T-cell (primary cell): ENCODE measurements around the gene ABHD16A. TPM values are rescaled to one million over a fixed set of nuclear protein-coding genes. Genes with fewer than 3 reads are reported as not detected.

Experiments used
- ATAC-seq, 4 experiments: fragments of 200-7000 bp in 3 of 4; fragments of 150-1000 bp in 1 of 4; cut with Tn5 transposase; replicated peaks in 1 of 4; 1 replicate in 3 of 4; 2 replicates in 1 of 4; pipeline ENCODE4 v1.10.0; 2021; ENCODE audit warnings: moderate library complexity in 3 of 4, mild to moderate bottlenecking in 2 of 4, moderate number of reproducible peaks in 1 of 4
- CTCF ChIA-PET, 2 donors: fragments of 300-600 bp; sonication (Branson Sonifier 250); formaldehyde crosslinking; loops; one replicate each; lab custom pipeline; 2022; ENCODE audit warnings: antibody characterized with exemption in 2 of 2; lab: Charles Lee
- POLR2A ChIA-PET, 2 donors: fragments of 300-600 bp; sonication (Branson Sonifier 250); formaldehyde crosslinking; loops; one replicate each; lab custom pipeline; 2022; ENCODE audit warnings: antibody characterized with exemption in 2 of 2; lab: Charles Lee
- DNase-seq, 35 experiments: peaks; one replicate each; pipeline versions ENCODE4 v3.0.0 to v3.0.0-alpha.2; 2013 to 2023
- H3K27ac ChIP-seq: one replicate; pipeline ENCODE4 v1.5.1; 2013; ENCODE audit warnings: low read length
- H3K27me3 ChIP-seq, 2 experiments: replicated peaks in 1 of 2; 1 replicate in 1 of 2; 2 replicates in 1 of 2; pipeline versions ENCODE4 v1.6.1 to v1.7.0; 2013; ENCODE audit warnings: low read length in 1 of 2, mixed read lengths in 1 of 2; ENCODE audit not compliant: control insufficient read depth in 2 of 2, insufficient read depth in 2 of 2; ENCODE audit errors: extremely low read depth in 1 of 2
- H3K36me3 ChIP-seq, 2 donors: 1 replicate in 1 of 2; 2 replicates in 1 of 2; pipeline versions ENCODE4 v1.6.1 to v1.7.0; 2013; ENCODE audit warnings: low read length in 1 of 2; ENCODE audit not compliant: control insufficient read depth in 2 of 2, insufficient read depth in 1 of 2; ENCODE audit errors: extremely low read depth in 1 of 2
- H3K4me1 ChIP-seq, 2 experiments: 1 replicate in 1 of 2; 2 replicates in 1 of 2; pipeline versions ENCODE4 v1.6.1 to v1.7.0; 2013; ENCODE audit warnings: low read length in 2 of 2, mixed read lengths in 1 of 2; ENCODE audit not compliant: insufficient read depth in 2 of 2, control insufficient read depth in 1 of 2; ENCODE audit errors: extremely low read depth in 1 of 2
- H3K4me3 ChIP-seq, 2 donors: 1 replicate in 1 of 2; 2 replicates in 1 of 2; pipeline versions ENCODE4 v1.5.1 to v1.7.0; 2013; ENCODE audit warnings: mild to moderate bottlenecking in 2 of 2, low read length in 1 of 2, moderate library complexity in 1 of 2; ENCODE audit not compliant: control insufficient read depth in 1 of 2; ENCODE audit errors: extremely low read depth in 1 of 2
- H3K9me3 ChIP-seq: 2 replicates; pipeline ENCODE4 v1.7.0; 2013
- H3K27ac Mint-ChIP-seq, 2 donors: one replicate each; pipeline ENCODE4 v1.8.0; 2020 to 2021; ENCODE audit warnings: mild to moderate bottlenecking in 2 of 2, mixed read lengths in 2 of 2
- H3K27me3 Mint-ChIP-seq, 2 donors: one replicate each; pipeline ENCODE4 v1.8.0; 2021 to 2022; ENCODE audit warnings: mixed read lengths in 2 of 2
- H3K36me3 Mint-ChIP-seq: one replicate; pipeline ENCODE4 v1.8.0; 2021; ENCODE audit warnings: mixed read lengths
- H3K4me1 Mint-ChIP-seq, 3 donors: one replicate each; pipeline ENCODE4 v1.8.0; 2020 to 2022; ENCODE audit warnings: mixed read lengths in 3 of 3, mild to moderate bottlenecking in 1 of 3
- H3K4me3 Mint-ChIP-seq, 3 donors: one replicate each; pipeline ENCODE4 v1.8.0; 2020 to 2022; ENCODE audit warnings: mild to moderate bottlenecking in 3 of 3, mixed read lengths in 3 of 3, moderate library complexity in 3 of 3
- H3K9me3 Mint-ChIP-seq, 3 donors: one replicate each; pipeline ENCODE4 v1.8.0; 2020 to 2022; ENCODE audit warnings: mixed read lengths in 3 of 3
- WGBS: methylation state at CpG from one replicate; pipeline ENCODE4 v1.1.5; 2013; ENCODE audit warnings: missing lambda C conversion rate; ENCODE audit not compliant: insufficient coverage; 5-methylcytosine and 5-hydroxymethylcytosine counted together
- total RNA-seq, 35 experiments: library from RNA in 6 of 35; stranded (reverse) in 6 of 35; fragments of 120-200 nt in 1 of 35; gene quantifications; one replicate each; pipeline versions ENCODE4 v1.2.1 to v1.2.4 and lab custom pipeline; 2013 to 2026

ABHD16A gene
- total RNA-seq, 5 donors from 2014 or later (not counting 1 experiment from before 2014, with no cell fraction given) = 58.2 to 74.4 (median 61.2) TPM

DNA sequence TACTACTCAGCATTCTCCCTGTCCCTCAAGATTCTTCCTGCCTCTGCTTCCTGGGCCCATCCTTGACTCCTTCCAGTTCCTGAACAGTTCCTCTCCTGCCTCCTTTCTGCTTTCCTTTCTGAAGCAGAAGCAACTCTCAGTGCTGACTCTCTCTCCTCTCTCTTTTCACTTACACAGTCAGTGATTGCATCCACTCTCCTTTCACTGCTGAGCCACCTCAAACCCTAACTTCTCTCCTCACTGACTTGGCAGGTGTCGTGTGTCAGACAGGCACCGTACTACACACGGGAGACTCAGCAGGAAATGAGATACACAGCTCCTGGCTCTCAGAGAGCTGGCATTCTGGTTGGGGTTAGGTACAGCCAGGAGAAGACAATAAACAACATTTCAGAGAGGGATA is 5.6 kb downstream of the ABHD16A start:
- no peaks in the 10 kb centered on the region for H3K9me3 Mint-ChIP-seq
- CTCF ChIA-PET = interaction anchor here in 1 of 2 donors (0.6 kb wide), 1 partner anchor 261 kb away, joined by 3 read pairs; no protein-coding TSS in a partner anchor
- no peak overlapping the region for H3K27ac ChIP-seq
- H3K27ac Mint-ChIP-seq = peak overlapping the region; percentile 66 to 74
- no peaks in the 10 kb centered on the region for H3K9me3 ChIP-seq
- peaks cover 23 to 48% of the 10 kb centered on the region in 2 donors for H3K36me3 ChIP-seq
- DNase-seq (no peak), ATAC-seq (no peak)
- POLR2A ChIA-PET = interaction anchor here (0.6 kb wide), 2 partner anchors 183 to 318 kb away, joined by 3 to 5 read pairs; no protein-coding TSS in a partner anchor
- peaks cover 9 to 23% of the 10 kb centered on the region in 2 experiments for H3K4me1 ChIP-seq
- no CpG with 5 or more reads among the region's 3 CpGs for WGBS
- H3K27me3 Mint-ChIP-seq = no peaks in the 10 kb centered on the region
- no peak overlapping the region for H3K4me3 Mint-ChIP-seq
- H3K27me3 ChIP-seq = no peaks in the 10 kb centered on the region
- H3K4me1 Mint-ChIP-seq = peaks cover 30 to 40% (median 35%) of the 10 kb centered on the region in 3 donors
- H3K36me3 Mint-ChIP-seq = peaks cover 29% of the 10 kb centered on the region
- no peak overlapping the region for H3K4me3 ChIP-seq

GRCh38 chr6:31693535-31693934 is 9.6 kb downstream of the ABHD16A start:
- ChIA-PET CTCF (interaction anchor here in 1 of 2 donors (0.5 to 0.6 kb wide), 2 partner anchors 424 to 598 kb away, joined by 3 to 4 read pairs; no protein-coding TSS in a partner anchor), POLR2A (no interaction called here)
- peaks cover 48% of the 10 kb centered on the region for H3K36me3 Mint-ChIP-seq
- no peak overlapping the region for H3K4me3 Mint-ChIP-seq
- no peaks in the 10 kb centered on the region for H3K27me3 Mint-ChIP-seq
- DNase-seq (no peak), ATAC-seq (no peak)
- peak overlapping the region in 1 of 2 donors; percentile 44 for H3K27ac Mint-ChIP-seq
- H3K9me3 Mint-ChIP-seq = no peaks in the 10 kb centered on the region
- no peaks in the 10 kb centered on the region for H3K27me3 ChIP-seq
- no peaks in the 10 kb centered on the region for H3K9me3 ChIP-seq
- H3K27ac ChIP-seq = no peak overlapping the region
- no peaks in the 10 kb centered on the region for H3K4me1 ChIP-seq
- no peak overlapping the region for H3K4me3 ChIP-seq
- H3K4me1 Mint-ChIP-seq = peaks cover 10 to 12% (median 10%) of the 10 kb centered on the region in 3 donors
- H3K36me3 ChIP-seq = peaks cover 26 to 79% of the 10 kb centered on the region in 2 donors
- WGBS = no CpG with 5 or more reads among the region's 6 CpGs

GRCh38 chr6:31692886-31693285 is 10.2 kb downstream of the ABHD16A start:
- ATAC-seq = no peak
- H3K27me3 ChIP-seq = no peaks in the 10 kb centered on the region
- ChIA-PET CTCF (interaction anchor here in 1 of 2 donors (0.6 kb wide), 1 partner anchor 597 kb away, joined by 4 read pairs; no protein-coding TSS in a partner anchor), POLR2A (no interaction called here)
- DNase-seq = no peak
- H3K36me3 ChIP-seq = peaks cover 26 to 85% of the 10 kb centered on the region in 2 donors
- Mint-ChIP-seq H3K4me3 (no peak overlapping the region), H3K4me1 (peaks cover 8% of the 10 kb centered on the region in 3 donors), H3K27me3 (no peaks in the 10 kb centered on the region), H3K9me3 (no peaks in the 10 kb centered on the region), H3K36me3 (peaks cover 48% of the 10 kb centered on the region), H3K27ac (peak overlapping the region in 1 of 2 donors; percentile 44)
- H3K4me1 ChIP-seq = no peaks in the 10 kb centered on the region
- H3K9me3 ChIP-seq = no peaks in the 10 kb centered on the region
- no peak overlapping the region for H3K27ac ChIP-seq
- H3K4me3 ChIP-seq = no peak overlapping the region
- WGBS = 93% methylated on average over 9 of the region's 9 CpGs

DNA sequence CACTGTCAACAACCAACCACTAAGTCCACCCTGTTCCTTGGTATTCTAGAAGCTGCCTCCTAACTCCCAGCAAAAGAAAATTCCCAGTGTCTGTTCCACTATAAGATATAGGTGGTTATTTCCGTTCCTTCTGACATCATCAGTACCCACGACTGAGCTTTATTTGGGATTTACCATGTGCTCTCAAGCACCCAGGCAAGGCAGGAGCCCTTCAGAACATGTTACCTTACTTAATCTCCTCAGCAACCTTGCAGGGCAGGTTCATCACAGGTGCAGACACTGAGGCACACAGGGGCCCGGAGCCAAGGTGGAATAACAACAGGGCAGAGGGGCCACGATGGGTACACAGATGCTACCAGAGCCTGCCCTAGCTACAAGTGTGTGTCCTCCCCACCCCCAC is 10.8 kb downstream of the ABHD16A start:
- DNase-seq (no peak), ATAC-seq (no peak)
- 100% methylated on average over 2 of the region's 4 CpGs for WGBS
- CTCF ChIA-PET = no interaction called here
- Histone ChIP-seq H3K9me3 (no peaks in the 10 kb centered on the region), H3K27ac (no peak overlapping the region), H3K36me3 (peaks cover 26 to 85% of the 10 kb centered on the region in 2 donors), H3K27me3 (no peaks in the 10 kb centered on the region), H3K4me3 (no peak overlapping the region), H3K4me1 (no peaks in the 10 kb centered on the region)
- H3K4me3 Mint-ChIP-seq = no peak overlapping the region
- peaks cover 2 to 3% (median 2%) of the 10 kb centered on the region in 3 donors for H3K4me1 Mint-ChIP-seq
- peaks cover 47% of the 10 kb centered on the region for H3K36me3 Mint-ChIP-seq
- no peaks in the 10 kb centered on the region for H3K9me3 Mint-ChIP-seq
- peak overlapping the region in 1 of 2 donors; percentile 64 for H3K27ac Mint-ChIP-seq
- no peaks in the 10 kb centered on the region for H3K27me3 Mint-ChIP-seq
- POLR2A ChIA-PET = no interaction called here

DNA sequence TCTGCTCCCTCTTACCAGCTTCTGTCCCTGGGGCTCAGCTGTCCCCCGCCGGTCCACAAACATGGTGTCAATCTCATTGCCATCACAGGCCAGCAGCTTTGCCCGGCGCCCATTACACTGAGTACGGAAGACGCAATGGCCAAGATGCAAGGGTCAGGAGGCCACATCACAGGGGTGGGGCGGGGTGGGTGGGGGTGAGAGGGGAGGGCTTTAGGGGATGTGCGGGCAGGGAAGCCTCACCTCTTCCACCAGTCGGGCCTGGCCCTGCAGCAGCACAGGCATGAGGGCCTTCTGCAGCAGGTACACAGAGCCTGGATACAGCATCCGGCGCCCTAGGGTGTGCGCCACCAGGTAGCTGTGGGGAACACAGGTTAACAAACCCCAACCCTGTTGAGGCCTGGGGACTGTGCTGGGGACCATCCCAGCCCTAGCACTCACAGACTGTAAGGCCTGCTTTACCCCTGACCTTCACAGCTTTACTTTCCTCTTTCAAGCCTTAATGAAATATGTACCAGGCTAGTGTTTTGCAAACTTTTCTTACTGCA is 11.5 kb downstream of the ABHD16A start:
- ChIA-PET POLR2A (no interaction called here), CTCF (no interaction called here)
- ATAC-seq (no peak), DNase-seq (no peak)
- no peaks in the 10 kb centered on the region for H3K27me3 ChIP-seq
- H3K4me1 ChIP-seq = no peaks in the 10 kb centered on the region
- no peaks in the 10 kb centered on the region for H3K27me3 Mint-ChIP-seq
- H3K9me3 Mint-ChIP-seq = no peaks in the 10 kb centered on the region
- no peaks in the 10 kb centered on the region for H3K4me1 Mint-ChIP-seq
- 100% methylated on average over 7 of the region's 12 CpGs for WGBS
- H3K9me3 ChIP-seq = no peaks in the 10 kb centered on the region
- no peak overlapping the region for H3K4me3 ChIP-seq
- no peak overlapping the region for H3K4me3 Mint-ChIP-seq
- H3K36me3 Mint-ChIP-seq = peaks cover 48% of the 10 kb centered on the region
- no peak overlapping the region for H3K27ac ChIP-seq
- peaks cover 27 to 87% of the 10 kb centered on the region in 2 donors for H3K36me3 ChIP-seq
- H3K27ac Mint-ChIP-seq = no peak overlapping the region

- Mint-ChIP-seq H3K4me3 (no peak overlapping the region), H3K27ac (no peak overlapping the region), H3K36me3 (peaks cover 54% of the 10 kb centered on the region), H3K9me3 (no peaks in the 10 kb centered on the region), H3K27me3 (no peaks in the 10 kb centered on the region), H3K4me1 (no peaks in the 10 kb centered on the region)
- no peak for ATAC-seq
- no peak for DNase-seq
- Histone ChIP-seq H3K4me3 (no peak overlapping the region), H3K27ac (no peak overlapping the region), H3K27me3 (no peaks in the 10 kb centered on the region), H3K4me1 (no peaks in the 10 kb centered on the region), H3K9me3 (no peaks in the 10 kb centered on the region), H3K36me3 (peaks cover 25 to 87% of the 10 kb centered on the region in 2 donors)
- 95% methylated on average over 3 of the region's 6 CpGs for WGBS
- ChIA-PET POLR2A (interaction anchor here (0.5 to 0.6 kb wide), 3 partner anchors 162 to 1185 kb away, joined by 3 to 6 read pairs (median 4); no protein-coding TSS in a partner anchor), CTCF (interaction anchor here (0.5 to 1.0 kb wide), 4 partner anchors 11 to 431 kb away, joined by 3 to 5 read pairs (median 3); no protein-coding TSS in a partner anchor)
These were observed 12.1 kb downstream of the ABHD16A start for GRCh38 chr6:31691078-31691463.
